ENCODE results near the gene PEA15.

The PEA15 gene

GRCh38 chr1:160209321-160210046, 4.3 kb downstream of the PEA15 start:
- no peak for DNase-seq

- DNase-seq = no peak
These were observed 5.4 kb downstream of the PEA15 start for GRCh38 chr1:160210561-160210960.

DNA sequence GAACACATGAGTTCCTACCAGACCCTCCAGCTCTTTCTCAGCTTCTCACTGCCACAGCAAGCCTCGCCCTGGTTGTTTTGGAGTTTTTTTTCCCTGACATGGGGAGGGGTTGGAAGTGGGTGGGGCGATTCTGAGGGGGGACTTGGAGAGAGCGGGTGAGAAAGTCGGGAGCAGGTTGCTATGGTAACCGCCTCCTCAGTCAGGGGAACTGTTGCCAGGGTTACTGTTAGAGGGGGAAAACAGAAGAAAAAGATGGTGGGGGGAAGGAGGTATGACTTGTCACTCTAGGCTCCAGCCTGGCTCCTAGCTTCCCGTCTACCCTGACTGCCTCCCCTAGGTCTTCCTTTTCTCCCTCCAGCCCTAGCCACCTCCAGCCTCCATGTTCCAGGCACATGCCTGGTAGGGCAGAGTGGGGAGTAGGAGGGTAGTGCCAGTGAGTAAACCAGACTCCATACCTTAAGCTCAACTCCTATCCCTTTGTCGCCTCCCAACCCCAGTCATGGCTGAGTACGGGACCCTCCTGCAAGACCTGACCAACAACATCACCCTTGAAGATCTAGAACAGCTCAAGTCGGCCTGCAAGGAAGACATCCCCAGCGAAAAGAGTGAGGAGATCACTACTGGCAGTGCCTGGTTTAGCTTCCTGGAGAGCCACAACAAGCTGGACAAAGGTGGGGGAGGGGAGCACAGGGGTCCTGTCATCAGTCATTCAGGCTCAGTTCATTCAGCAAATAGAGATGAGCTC, 6.0 kb downstream of the PEA15 start:
- no peak for DNase-seq

DNA sequence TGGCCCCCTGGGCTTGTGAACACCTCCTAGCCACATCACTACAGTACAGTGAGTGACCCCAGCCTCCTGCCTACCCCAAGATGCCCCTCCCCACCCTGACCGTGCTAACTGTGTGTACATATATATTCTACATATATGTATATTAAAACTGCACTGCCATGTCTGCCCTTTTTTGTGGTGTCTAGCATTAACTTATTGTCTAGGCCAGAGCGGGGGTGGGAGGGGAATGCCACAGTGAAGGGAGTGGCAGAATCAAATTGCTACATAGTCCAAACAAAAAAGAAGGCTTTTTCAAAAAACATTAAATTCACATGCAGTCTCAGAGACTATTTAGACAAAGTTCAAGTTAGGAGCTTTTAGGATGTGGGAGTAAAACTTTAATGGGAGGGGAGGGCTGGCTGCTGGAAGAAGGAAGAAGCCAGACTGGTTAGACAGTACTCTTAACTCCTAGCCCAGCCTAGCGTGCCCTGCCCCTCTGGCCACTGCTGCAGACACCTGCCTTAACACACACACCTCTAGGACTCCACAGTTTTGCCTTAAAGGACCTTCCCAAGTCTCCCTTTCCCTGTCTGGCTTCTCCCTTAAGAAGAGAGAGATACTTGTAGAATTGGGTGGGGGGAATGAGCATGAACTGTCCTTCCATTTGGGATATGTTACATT, 9.4 kb downstream of the PEA15 start:
- DNase-seq = no peak

GRCh38 chr1:160216301-160216700, 11.1 kb downstream of the PEA15 start:
- no peak for DNase-seq

- no peak for DNase-seq
These were observed 12.4 kb downstream of the PEA15 start for GRCh38 chr1:160217481-160218051.

DNA sequence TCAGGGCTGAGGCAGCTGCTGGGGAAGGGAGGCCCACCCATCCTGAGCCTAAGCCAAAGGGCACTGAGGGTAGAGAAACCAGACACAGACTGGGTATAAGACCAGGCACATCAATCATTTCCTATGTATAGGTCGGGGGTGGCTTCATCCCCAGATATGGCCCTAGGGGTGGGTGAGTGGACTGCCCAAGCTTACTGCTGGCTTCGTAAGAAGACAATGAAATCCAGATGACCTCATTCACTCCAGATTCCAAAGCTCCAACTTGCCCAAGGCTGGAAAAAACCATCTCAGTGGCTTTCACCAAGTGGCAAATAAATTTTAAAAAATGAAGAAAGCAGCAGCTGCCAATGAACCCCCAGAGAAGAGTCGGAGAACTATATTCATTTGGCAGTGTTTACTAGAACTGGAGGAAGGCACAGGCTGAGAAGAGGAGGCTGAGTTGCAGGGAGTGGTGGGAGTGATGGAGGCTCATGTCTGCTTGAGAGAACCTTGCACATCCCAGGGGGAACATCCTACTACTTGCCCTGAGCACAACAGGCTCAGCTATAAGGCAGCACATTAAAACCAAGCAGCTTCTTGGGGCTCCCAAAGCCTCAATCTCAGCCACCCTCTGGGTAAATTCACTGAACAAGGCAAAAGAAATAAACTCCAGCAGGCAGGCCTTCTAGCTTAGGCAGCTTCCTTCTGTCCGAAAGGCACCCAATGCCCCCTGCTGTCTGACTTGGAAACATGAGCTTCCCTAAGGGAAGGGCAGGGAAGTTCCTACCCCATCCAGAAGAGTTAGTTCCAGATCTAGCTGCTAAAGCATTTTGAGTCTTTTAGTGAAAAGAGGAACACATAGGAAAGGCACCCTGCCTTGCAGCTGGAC, 14.1 kb downstream of the PEA15 start:
- DNase-seq = no peak

DNA sequence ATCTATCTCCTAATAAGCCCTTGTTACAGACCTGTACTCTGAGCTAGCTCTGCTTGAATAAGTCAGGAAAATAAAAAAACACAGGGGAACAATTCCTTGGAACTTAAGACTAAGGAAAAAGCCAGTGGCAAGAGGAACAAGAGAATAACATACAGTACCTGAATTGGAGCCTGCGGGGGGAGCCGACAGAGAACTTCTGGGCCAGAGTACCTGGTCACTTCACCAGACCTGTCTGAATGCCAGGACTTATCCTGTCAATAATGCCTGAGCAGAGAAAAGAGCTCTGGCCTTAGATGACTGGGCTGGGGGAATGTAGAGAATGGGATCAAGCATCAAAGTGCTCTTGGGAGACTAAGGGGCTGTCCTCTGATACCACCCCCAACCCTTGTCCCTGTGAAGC, 15.1 kb downstream of the PEA15 start:
- DNase-seq = no peak

DNA sequence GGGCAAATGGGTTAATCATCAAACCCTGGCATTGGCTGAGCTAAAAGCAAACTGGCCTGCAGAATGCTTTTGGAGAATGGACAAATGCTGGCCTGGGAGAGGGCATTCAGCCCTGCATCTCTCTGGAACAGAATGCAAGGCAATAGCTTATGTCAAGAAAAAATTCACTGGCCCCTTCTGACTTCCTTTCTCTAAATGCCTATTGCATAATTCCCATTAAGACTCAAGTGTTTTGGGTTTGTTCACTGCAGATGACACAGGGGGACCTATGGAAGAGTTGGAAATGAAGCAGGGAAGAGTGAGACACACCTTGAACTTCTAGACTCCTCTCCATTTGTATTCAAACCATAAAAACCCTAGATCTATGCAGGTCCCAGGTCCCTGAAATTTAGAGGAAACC, 15.9 kb downstream of the PEA15 start:
- DNase-seq = no peak

DNA sequence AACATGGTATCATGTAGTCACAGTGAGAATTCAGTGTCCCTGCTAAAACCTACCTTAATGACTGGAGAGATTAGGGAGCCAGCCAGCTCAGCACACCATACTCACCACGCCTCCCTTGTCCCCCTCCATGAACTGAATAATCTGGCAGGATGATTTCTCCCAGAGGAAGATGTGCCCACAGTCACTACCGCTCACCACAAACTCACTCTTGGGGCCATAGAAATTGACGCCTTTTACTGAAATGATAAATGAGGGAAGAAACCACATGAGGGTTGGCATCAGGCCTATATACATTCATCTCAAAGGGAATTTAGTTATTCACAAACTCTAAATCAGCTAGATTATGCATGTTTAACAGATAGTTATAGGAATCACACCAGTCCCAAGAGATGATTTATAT, 17.4 kb downstream of the PEA15 start:
- no peak for DNase-seq

DNA sequence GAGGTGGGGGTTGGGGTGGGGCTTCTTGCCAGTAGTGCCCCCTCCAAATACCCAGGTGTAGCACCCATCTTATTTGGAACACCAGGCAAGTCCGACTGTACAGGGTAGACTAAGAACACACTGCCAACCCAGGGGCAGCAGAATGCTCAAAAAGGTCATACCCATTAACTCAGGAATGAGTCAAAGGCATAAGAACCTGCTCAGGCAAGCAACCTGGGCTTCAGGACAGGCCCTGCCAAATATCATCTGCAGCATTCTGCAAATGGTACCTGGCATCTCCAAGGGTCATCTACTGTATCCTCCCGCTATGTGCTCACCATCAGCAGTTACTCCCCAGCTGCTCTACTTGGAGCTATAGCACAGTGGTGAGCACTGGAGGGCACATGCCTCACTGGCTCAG, 19.4 kb downstream of the PEA15 start:
- no peak for DNase-seq

DNA sequence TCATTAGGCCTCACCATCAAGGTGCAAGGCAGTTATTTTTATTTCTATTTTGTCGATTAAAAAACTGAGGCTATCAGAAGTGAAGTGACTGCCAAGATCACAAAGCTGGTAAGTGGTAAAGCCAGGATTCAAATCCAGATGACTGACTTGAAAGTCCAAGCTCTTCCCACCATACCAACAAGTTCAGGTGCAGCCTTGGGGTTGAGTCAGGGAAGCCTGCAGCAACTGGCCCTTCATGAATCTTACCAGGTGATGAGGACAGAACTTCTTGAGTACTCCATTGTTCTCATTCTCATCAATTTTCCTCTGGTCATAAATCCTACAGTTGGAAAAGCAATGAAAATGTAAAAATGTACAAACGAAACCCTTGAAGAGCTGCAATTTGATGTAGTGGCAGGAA, 20.2 kb downstream of the PEA15 start:
- DNase-seq = no peak

- no peak for DNase-seq
These were observed 21.4 kb downstream of the PEA15 start for GRCh38 chr1:160226623-160227022.

DNA sequence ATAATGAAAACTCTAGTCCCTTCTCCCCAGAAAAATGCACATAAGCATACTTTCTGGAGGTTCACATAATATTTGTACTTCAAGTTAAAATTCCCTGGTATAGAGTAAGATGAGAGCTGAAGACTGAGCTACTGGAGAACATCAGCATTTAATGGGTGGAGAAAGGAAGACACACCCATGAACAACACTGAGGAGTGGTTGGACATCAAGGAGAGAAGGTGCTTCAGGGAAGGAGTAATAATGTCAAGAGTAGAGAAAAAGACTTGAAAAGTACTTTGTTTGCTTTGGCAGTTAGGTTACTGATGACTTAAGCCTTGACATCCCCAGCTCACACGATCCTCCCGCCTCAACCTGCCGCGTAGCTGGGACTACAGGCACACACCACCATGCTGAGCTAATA, 21.9 kb downstream of the PEA15 start:
- no peak for DNase-seq

GRCh38 chr1:160227561-160227960, 22.4 kb downstream of the PEA15 start:
- no peak for DNase-seq

DNA sequence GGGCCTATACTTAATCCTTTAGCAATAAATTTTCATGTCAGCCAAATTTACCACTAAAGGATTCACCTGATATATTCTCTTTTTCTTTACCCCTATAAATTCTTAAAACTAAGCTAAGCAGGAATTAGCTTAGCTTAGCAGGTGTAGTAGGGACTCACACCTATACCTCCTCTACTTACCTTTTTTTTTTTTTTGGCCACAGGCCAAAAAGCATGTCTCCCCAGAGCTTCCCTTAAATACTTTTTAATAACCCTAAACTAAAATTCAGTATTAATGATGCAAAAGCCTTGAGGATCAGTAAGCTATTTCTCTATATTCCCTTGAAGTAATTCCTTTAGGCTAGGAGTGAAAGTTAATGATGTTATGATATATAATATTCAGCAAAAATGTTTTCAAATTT, 23.2 kb downstream of the PEA15 start:
- no peak for DNase-seq

DNA sequence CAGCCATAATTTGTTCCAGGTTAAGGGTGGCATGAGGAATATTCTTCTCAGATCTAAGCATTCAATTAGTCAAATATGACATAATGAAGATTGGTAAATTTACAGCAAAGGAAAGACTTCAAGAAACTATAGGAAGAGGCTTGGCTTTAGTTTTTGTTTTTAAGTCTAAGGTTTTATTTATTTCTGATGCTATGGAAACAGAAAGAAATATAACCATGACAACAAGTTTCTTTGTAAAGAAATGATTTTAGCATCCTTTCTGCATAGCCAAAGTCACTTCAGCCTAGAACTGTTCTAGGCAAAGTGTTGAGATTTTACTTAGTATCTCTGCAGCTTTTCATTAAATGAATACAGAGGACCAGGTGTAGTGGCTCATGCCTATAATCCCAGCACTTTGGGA, 27.7 kb downstream of the PEA15 start:
- no peak for DNase-seq

GRCh38 chr1:160236806-160237205, 31.6 kb downstream of the PEA15 start:
- no peak for DNase-seq

- DNase-seq = no peak
These were observed 32.4 kb downstream of the PEA15 start for GRCh38 chr1:160237558-160237957.

GRCh38 chr1:160238408-160238807, 33.2 kb downstream of the PEA15 start:
- DNase-seq = no peak

DNA sequence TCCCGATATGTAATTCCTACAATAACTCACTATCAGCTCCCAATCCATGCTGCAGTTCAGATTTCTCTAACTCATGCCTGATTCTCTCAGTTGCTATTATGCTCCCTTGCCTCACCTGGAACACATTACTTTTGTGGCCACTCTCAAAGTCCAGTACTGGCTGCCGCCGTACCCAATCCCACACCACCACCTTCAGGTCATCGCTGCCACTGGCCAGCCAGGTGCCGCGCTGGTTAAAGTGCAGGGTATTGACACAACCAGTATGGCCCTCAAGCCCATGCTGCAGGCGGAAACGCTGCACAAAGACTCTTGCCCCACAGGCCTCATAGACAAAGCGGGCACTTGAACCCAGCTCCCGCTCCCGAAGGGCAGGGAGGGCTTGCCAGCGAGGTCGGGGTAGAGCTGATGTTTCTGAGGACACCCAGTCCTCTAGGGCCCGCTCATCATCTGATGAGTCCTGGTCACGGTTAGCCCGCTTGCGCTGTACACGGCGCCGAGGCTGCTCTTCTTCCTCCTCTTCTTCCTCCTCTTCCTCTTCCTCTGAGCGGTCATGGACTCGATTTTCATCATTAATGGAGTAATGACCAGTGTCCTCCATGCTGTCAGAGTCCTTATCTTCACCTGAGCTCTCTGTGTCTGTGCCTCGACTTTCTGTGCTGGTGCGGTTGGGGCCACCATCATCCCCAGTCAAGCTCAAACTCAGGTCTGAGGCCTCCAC, 34.6 kb downstream of the PEA15 start:
- DNase-seq = no peak

DNA sequence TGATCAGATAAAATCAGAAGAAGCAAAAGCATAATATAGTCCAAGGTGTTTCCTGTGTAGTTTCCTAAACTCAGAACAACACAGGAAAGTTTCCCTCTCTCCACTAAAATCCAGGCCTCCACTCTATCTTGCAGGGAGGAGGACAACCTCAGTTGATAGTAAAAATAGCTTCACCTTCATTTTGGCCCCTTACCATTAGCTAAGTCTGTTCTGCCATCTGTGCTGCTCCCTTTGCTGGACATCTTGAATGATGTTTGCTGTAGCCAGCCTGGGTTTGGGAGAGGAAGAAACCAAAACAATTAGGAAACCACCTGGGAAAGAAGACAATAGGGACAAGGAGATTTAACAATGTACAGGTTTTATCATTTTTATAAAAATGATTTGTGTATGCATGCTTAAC, 38.6 kb downstream of the PEA15 start:
- DNase-seq = no peak
